Measurements from ENCODE around the gene CNST.

Gene CNST

DNA sequence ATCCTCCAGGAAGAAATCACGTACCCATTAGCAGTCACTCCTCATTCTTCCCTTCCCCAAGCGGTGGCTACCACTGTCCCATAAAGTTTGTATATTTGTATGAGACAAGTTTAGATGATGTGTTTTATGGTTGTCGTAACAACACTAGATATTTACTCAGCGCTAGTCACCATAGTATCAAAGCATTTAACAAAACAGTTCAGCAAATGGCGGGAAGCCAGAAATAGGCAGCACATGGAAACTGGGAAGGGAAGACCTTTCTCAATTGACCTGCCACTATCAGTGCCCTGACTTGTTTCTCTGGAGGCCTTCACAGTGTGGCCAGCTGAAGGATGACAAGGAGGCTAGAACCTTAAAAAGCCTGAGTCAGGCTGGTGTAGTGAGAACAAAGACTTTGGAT, 31.1 kb downstream of the CNST start:
- no peak overlapping the region for H2AFZ ChIP-seq (ENCODE audit: low read length)
- TF ChIP-seq EZH2 (optimal IDR thresholded peaks at IDR 0.05; ENCODE audit: low read depth, low read length): no peak
- no peak for TF ChIP-seq EZH2phosphoT487 (IDR thresholded peaks at IDR 0.05; ENCODE audit: low read length)
- TF ChIP-seq, protein P1, sequence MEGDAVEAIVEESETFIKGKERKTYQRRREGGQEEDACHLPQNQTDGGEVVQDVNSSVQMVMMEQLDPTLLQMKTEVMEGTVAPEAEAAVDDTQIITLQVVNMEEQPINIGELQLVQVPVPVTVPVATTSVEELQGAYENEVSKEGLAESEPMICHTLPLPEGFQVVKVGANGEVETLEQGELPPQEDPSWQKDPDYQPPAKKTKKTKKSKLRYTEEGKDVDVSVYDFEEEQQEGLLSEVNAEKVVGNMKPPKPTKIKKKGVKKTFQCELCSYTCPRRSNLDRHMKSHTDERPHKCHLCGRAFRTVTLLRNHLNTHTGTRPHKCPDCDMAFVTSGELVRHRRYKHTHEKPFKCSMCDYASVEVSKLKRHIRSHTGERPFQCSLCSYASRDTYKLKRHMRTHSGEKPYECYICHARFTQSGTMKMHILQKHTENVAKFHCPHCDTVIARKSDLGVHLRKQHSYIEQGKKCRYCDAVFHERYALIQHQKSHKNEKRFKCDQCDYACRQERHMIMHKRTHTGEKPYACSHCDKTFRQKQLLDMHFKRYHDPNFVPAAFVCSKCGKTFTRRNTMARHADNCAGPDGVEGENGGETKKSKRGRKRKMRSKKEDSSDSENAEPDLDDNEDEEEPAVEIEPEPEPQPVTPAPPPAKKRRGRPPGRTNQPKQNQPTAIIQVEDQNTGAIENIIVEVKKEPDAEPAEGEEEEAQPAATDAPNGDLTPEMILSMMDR (IDR thresholded peaks at IDR 0.05; ENCODE audit: low read length): no peak
- H3K27me3 ChIP-seq (replicated peaks; ENCODE audit: insufficient read depth, low read length): no peaks in the 10 kb centered on the region
- no peak overlapping the region for H3K4me2 ChIP-seq (ENCODE audit: low read depth, low read length)
- no peaks in the 10 kb centered on the region for H3K9me2 ChIP-seq (replicated peaks; ENCODE audit: insufficient read depth, low read length)
- H3K9me3 ChIP-seq (replicated peaks; ENCODE audit: insufficient read depth, low read length): no peaks in the 10 kb centered on the region
- no peaks in the 10 kb centered on the region for H3F3A ChIP-seq (ENCODE audit: insufficient read depth, low read length)
- peaks cover 5% of the 10 kb centered on the region; the same call in 1 of the 2 replicates for H3K4me1 ChIP-seq (ENCODE audit: low read length)
- H3K79me2 ChIP-seq (ENCODE audit: low read length): peaks cover 95% of the 10 kb centered on the region
- H3K4me3 ChIP-seq (ENCODE audit: low read length): no peak overlapping the region
- H3K9ac ChIP-seq (ENCODE audit: low read length): no peak overlapping the region
- no peak overlapping the region for H3K27ac ChIP-seq (ENCODE audit: low read length)
- no peak for DNase-seq
- no peaks in the 10 kb centered on the region for H4K20me1 ChIP-seq (ENCODE audit: insufficient read depth, low read length)
- no peaks in the 10 kb centered on the region for H3K36me3 ChIP-seq (replicated peaks; ENCODE audit: insufficient read depth, low read length)

DNA sequence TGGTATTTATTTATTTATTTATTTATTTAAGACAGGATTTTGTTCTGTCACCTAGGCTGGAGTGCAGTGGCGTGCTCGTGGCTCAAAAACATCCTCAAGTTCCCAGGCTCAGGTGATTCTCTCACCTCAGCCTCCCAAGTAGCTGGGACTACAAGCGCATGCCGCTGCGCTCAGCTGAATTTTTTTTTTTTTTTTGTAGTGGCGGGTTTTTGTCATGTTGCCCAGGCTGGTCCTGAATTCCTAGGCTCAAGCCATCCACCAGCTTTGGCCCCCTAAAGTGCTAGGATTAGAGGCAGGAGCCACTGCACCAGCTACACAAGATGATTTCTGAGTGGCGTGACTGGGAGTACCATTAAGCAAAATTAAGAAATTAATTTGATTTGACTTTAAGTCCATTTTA, 31.7 kb downstream of the CNST start:
- Histone ChIP-seq H3K9ac (ENCODE audit: low read length) (no peak overlapping the region), H3K27ac (ENCODE audit: low read length) (no peak overlapping the region), H3K4me2 (ENCODE audit: low read depth, low read length) (no peak overlapping the region), H3K4me3 (ENCODE audit: low read length) (no peak overlapping the region), H3K79me2 (ENCODE audit: low read length) (peaks cover 95% of the 10 kb centered on the region), H3K9me2 (replicated peaks; ENCODE audit: insufficient read depth, low read length) (no peaks in the 10 kb centered on the region), H2AFZ (ENCODE audit: low read length) (no peak overlapping the region), H3F3A (ENCODE audit: insufficient read depth, low read length) (no peaks in the 10 kb centered on the region), H3K9me3 (replicated peaks; ENCODE audit: insufficient read depth, low read length) (no peaks in the 10 kb centered on the region), H4K20me1 (ENCODE audit: insufficient read depth, low read length) (no peaks in the 10 kb centered on the region), H3K36me3 (replicated peaks; ENCODE audit: insufficient read depth, low read length) (no peaks in the 10 kb centered on the region), H3K27me3 (replicated peaks; ENCODE audit: insufficient read depth, low read length) (no peaks in the 10 kb centered on the region), H3K4me1 (ENCODE audit: low read length) (no peaks in the 10 kb centered on the region)
- no peak for DNase-seq
- TF ChIP-seq EZH2phosphoT487 (IDR thresholded peaks at IDR 0.05; ENCODE audit: low read length): no peak
- TF ChIP-seq, protein P1 (IDR thresholded peaks at IDR 0.05; ENCODE audit: low read length): no peak
- no peak for TF ChIP-seq EZH2 (optimal IDR thresholded peaks at IDR 0.05; ENCODE audit: low read depth, low read length)

DNA sequence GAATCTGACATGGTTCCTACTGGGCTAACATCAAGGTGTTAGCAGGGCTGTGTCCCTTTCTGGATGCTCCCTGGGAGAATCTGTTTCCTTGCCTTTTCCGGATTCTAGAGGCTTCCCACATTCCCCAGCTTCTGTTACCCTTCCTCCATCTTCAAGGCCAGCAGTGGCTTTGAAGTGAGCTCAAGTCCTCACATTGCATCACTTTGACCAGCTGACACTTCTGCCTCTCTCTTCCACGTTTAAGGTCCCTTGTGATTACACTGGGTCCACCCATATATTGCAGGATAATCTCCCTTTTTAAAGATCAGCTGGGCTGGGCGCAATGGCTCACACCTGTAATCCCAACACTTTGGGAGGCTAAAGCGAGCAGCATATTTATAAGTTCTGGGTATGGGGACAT, 33.1 kb downstream of the CNST start:
- no peaks in the 10 kb centered on the region for H3K9me2 ChIP-seq (replicated peaks; ENCODE audit: insufficient read depth, low read length)
- H3K79me2 ChIP-seq (ENCODE audit: low read length): peaks cover 95% of the 10 kb centered on the region
- H3K27ac ChIP-seq (ENCODE audit: low read length): no peak overlapping the region
- no peaks in the 10 kb centered on the region for H3F3A ChIP-seq (ENCODE audit: insufficient read depth, low read length)
- H3K4me2 ChIP-seq (ENCODE audit: low read depth, low read length): no peak overlapping the region
- no peaks in the 10 kb centered on the region for H4K20me1 ChIP-seq (ENCODE audit: insufficient read depth, low read length)
- no peaks in the 10 kb centered on the region for H3K36me3 ChIP-seq (replicated peaks; ENCODE audit: insufficient read depth, low read length)
- no peaks in the 10 kb centered on the region for H3K4me1 ChIP-seq (ENCODE audit: low read length)
- no peak overlapping the region for H2AFZ ChIP-seq (ENCODE audit: low read length)
- H3K9me3 ChIP-seq (replicated peaks; ENCODE audit: insufficient read depth, low read length): no peaks in the 10 kb centered on the region
- no peak overlapping the region for H3K4me3 ChIP-seq (ENCODE audit: low read length)
- H3K9ac ChIP-seq (ENCODE audit: low read length): no peak overlapping the region
- no peaks in the 10 kb centered on the region for H3K27me3 ChIP-seq (replicated peaks; ENCODE audit: insufficient read depth, low read length)
- DNase-seq: no peak
- TF ChIP-seq EZH2 (optimal IDR thresholded peaks at IDR 0.05; ENCODE audit: low read depth, low read length): no peak
- no peak for TF ChIP-seq EZH2phosphoT487 (IDR thresholded peaks at IDR 0.05; ENCODE audit: low read length)
- TF ChIP-seq, protein P1 (IDR thresholded peaks at IDR 0.05; ENCODE audit: low read length): no peak
